NCI-H345 treated with DMSO at 0.1 percent for 48 hours (cell line): ENCODE results near the gene MCM6.

Experiments
- DNase-seq: peaks from one replicate; lab custom pipeline; 2025; ENCODE audit not compliant: unreplicated experiment; lab: John Stamatoyannopoulos, UW

Gene MCM6

DNA sequence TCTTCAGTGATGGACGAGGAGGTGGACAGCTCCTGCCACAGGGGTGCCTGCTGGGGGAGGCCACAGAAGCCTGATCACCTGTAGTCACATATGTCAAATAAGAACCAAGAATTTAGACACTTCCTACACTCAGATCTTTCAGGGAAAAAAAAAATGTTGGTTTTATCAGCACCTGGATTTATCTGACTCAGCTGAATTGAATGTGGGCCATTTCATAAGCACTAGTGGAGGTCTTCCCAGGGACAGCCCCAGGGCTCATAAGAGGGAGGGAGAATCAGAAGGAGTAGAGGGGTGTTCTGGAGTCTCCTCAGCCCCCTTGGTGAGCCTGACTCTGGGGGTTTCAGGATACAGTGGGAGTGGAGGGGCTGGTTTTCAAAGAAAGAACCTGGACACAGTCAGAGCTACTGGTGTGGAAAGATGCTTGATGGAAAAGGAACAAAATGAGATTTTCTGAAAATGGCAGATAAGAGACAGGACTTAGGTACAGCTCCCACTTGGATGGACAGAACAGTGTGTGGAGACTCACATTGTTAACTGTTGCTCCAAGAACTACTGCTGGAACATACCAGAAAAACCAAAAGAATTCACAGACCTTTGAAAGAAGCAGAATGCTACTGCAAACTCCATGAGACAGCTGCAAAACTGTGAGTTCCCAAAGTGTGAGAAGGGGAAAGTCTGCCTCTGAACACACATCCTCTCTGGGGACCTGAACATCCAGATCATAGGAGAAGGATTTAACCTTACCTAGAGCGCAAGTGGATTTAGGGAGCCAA is 84.6 kb downstream of the MCM6 start:
- no peak for DNase-seq

DNA sequence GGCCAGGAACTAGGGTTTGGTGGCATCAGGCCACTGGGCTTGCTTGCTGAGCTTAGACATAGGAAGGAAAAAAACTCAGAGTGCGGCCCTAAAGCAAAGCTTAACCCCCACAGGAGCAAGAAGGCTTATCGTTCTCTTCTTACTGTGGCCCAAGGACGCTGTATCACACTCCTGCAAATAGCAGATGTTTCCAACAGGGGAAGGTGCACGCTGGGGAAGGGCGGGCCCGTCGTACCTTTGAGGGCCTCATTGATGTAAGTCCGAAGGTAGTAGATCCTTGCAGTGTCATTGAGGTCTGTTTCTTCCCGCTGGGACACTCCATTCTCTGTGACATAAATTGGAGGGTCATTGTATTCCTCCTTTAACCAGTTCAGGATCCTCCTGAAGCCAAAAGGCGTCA is 85.8 kb downstream of the MCM6 start:
- no peak for DNase-seq
